ENCODE measurements around the gene MS4A7. TPM values are rescaled to one million over a fixed set of nuclear protein-coding genes. Genes with fewer than 3 reads are reported as not detected.

The MS4A7 gene
- total RNA-seq, 2 donors from 2014 or later: not detected

GRCh38 chr11:60343094-60343704, 35.1 kb upstream of the MS4A7 start:
- no peak overlapping the region for H3K4me3 ChIP-seq (ENCODE audit: low read length)
- no peak overlapping the region for H3K4me3 Mint-ChIP-seq
- H3K27me3 ChIP-seq (ENCODE audit: control insufficient read depth, insufficient read depth, low read length, poor library complexity, severe bottlenecking): no peaks in the 10 kb centered on the region
- H3K27me3 Mint-ChIP-seq (ENCODE audit: insufficient read depth): no peaks in the 10 kb centered on the region
- H3K9me3 Mint-ChIP-seq: no peaks in the 10 kb centered on the region
- no peak overlapping the region for H3K27ac Mint-ChIP-seq
- TF ChIP-seq CTCF (conservative IDR thresholded peaks at IDR 0.05): peak; percentile 84
- H3K9me3 ChIP-seq (ENCODE audit: control insufficient read depth, low read length): no peaks in the 10 kb centered on the region
- no peak overlapping the region for H3K27ac ChIP-seq (ENCODE audit: low read depth, low read length)
- H3K4me1 Mint-ChIP-seq: peaks cover 3% of the 10 kb centered on the region
- WGBS, 2 experiments (ENCODE audit: insufficient coverage in 1 of 2, insufficient read length in 1 of 2): 79 to 100% methylated on average over 1 to 8 of the region's 10 CpGs
- H3K9ac ChIP-seq (ENCODE audit: extremely low read depth, low read length, poor library complexity, severe bottlenecking): no peak overlapping the region
- no peaks in the 10 kb centered on the region for H3K4me1 ChIP-seq (ENCODE audit: control insufficient read depth, insufficient read depth, low read length)
- DNase-seq: no peak
- H3K36me3 Mint-ChIP-seq (ENCODE audit: low read depth): no peaks in the 10 kb centered on the region
- no peaks in the 10 kb centered on the region for H3K36me3 ChIP-seq (ENCODE audit: control insufficient read depth, insufficient read depth, low read length)

DNA sequence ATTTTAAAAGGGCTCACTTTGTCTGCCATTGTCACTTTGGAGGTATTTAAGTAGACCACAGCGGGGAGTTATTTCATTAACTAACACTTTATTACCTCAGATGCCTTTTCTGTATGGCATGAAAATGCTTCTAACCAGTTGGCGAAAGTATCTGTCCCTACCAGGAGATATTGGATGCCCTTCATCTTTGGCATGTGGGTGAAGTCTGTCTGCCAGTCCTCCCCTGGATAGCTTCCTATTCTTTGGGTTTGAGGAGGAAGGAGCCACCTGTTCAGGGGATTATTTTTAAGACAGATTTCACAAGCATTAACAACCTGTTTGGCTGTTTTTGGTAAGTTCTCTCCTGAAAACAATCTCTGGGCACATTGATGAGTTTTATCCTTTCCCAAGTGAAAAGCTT, 34.2 kb upstream of the MS4A7 start:
- 94 to 100% methylated on average over 1 to 2 of the region's 2 CpGs for WGBS, 2 experiments (ENCODE audit: insufficient coverage in 1 of 2, insufficient read length in 1 of 2)
- DNase-seq: no peak
- no peak overlapping the region for H3K27ac ChIP-seq (ENCODE audit: low read depth, low read length)
- TF ChIP-seq CTCF (conservative IDR thresholded peaks at IDR 0.05): no peak
- H3K9ac ChIP-seq (ENCODE audit: extremely low read depth, low read length, poor library complexity, severe bottlenecking): no peak overlapping the region
- no peaks in the 10 kb centered on the region for H3K9me3 ChIP-seq (ENCODE audit: control insufficient read depth, low read length)
- no peaks in the 10 kb centered on the region for H3K36me3 Mint-ChIP-seq (ENCODE audit: low read depth)
- no peaks in the 10 kb centered on the region for H3K4me1 ChIP-seq (ENCODE audit: control insufficient read depth, insufficient read depth, low read length)
- H3K4me3 Mint-ChIP-seq: no peak overlapping the region
- no peaks in the 10 kb centered on the region for H3K27me3 Mint-ChIP-seq (ENCODE audit: insufficient read depth)
- H3K4me3 ChIP-seq (ENCODE audit: low read length): no peak overlapping the region
- no peaks in the 10 kb centered on the region for H3K36me3 ChIP-seq (ENCODE audit: control insufficient read depth, insufficient read depth, low read length)
- H3K27me3 ChIP-seq (ENCODE audit: control insufficient read depth, insufficient read depth, low read length, poor library complexity, severe bottlenecking): no peaks in the 10 kb centered on the region
- no peaks in the 10 kb centered on the region for H3K9me3 Mint-ChIP-seq
- H3K27ac Mint-ChIP-seq: no peak overlapping the region
- peaks cover 3% of the 10 kb centered on the region for H3K4me1 Mint-ChIP-seq

DNA sequence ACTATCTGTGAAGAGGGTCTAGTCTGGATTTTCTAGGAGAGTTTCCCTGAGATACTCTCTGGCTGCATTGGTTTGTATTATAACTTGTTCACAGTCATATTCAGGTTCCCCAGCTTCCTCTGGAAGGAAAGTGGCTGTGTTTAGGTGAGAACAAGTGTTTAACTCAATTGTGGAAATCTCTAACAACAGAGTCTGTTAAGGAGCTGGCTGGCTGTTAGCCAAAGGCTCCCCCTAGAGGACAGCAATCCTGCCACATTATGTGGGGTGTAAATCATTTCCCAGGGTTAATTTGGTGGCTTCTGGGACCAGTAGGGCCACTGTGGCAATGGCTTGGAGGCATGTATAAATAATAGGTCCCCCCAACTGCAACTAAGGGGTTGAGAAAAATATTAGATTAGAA, 32.8 kb upstream of the MS4A7 start:
- H3K36me3 Mint-ChIP-seq (ENCODE audit: low read depth): no peaks in the 10 kb centered on the region
- H3K4me1 ChIP-seq (ENCODE audit: control insufficient read depth, insufficient read depth, low read length): no peaks in the 10 kb centered on the region
- H3K36me3 ChIP-seq (ENCODE audit: control insufficient read depth, insufficient read depth, low read length): no peaks in the 10 kb centered on the region
- peak; percentile 80 for DNase-seq
- no peak overlapping the region for H3K4me3 Mint-ChIP-seq
- H3K9me3 Mint-ChIP-seq: no peaks in the 10 kb centered on the region
- H3K4me3 ChIP-seq (ENCODE audit: low read length): no peak overlapping the region
- no peak overlapping the region for H3K27ac Mint-ChIP-seq
- H3K27me3 ChIP-seq (ENCODE audit: control insufficient read depth, insufficient read depth, low read length, poor library complexity, severe bottlenecking): no peaks in the 10 kb centered on the region
- peak; percentile 86 for TF ChIP-seq CTCF (conservative IDR thresholded peaks at IDR 0.05)
- no peaks in the 10 kb centered on the region for H3K4me1 Mint-ChIP-seq
- no peak overlapping the region for H3K27ac ChIP-seq (ENCODE audit: low read depth, low read length)
- H3K27me3 Mint-ChIP-seq (ENCODE audit: insufficient read depth): no peaks in the 10 kb centered on the region
- H3K9me3 ChIP-seq (ENCODE audit: control insufficient read depth, low read length): peaks cover 12% of the 10 kb centered on the region
- H3K9ac ChIP-seq (ENCODE audit: extremely low read depth, low read length, poor library complexity, severe bottlenecking): no peak overlapping the region
